Nephron (organoid): ENCODE measurements around the gene PDLIM1.

ENCODE experiments used
- H3K27ac Mint-ChIP-seq, 3 experiments: 2 replicates each; pipeline ENCODE4 v1.8.0; 2020; ENCODE audit warnings: mixed read lengths in 3 of 3, mild to moderate bottlenecking in 2 of 3, moderate library complexity in 1 of 3
- H3K27me3 Mint-ChIP-seq: 2 replicates; pipeline ENCODE4 v1.8.0; 2021; ENCODE audit warnings: low read depth, mild to moderate bottlenecking, moderate library complexity, mixed read lengths
- H3K36me3 Mint-ChIP-seq: 2 replicates; pipeline ENCODE4 v1.8.0; 2020; ENCODE audit warnings: low read depth, mixed read lengths
- H3K4me1 Mint-ChIP-seq: 2 replicates; pipeline ENCODE4 v1.8.0; 2020; ENCODE audit warnings: mixed read lengths
- H3K4me3 Mint-ChIP-seq, 3 experiments: 2 replicates each; pipeline ENCODE4 v1.8.0; 2020; ENCODE audit warnings: mild to moderate bottlenecking in 3 of 3, mixed read lengths in 3 of 3, moderate library complexity in 2 of 3
- H3K9me3 Mint-ChIP-seq: 2 replicates; pipeline ENCODE4 v1.8.0; 2020; ENCODE audit warnings: mixed read lengths
- TF ChIP-seq, protein P1 (sequence below), 3 experiments: fragments of 200-600 bp; sonication (generic); IDR thresholded peaks; one replicate each; pipeline ENCODE4 v1.5.0; 2021; ENCODE audit warnings: antibody characterized with exemption in 3 of 3; ENCODE audit not compliant: unreplicated experiment in 3 of 3

Gene PDLIM1

GRCh38 chr10:95278061-95278988, 12.5 kb downstream of the PDLIM1 start:
- no peak overlapping the region for H3K4me3 Mint-ChIP-seq
- TF ChIP-seq, protein P1, sequence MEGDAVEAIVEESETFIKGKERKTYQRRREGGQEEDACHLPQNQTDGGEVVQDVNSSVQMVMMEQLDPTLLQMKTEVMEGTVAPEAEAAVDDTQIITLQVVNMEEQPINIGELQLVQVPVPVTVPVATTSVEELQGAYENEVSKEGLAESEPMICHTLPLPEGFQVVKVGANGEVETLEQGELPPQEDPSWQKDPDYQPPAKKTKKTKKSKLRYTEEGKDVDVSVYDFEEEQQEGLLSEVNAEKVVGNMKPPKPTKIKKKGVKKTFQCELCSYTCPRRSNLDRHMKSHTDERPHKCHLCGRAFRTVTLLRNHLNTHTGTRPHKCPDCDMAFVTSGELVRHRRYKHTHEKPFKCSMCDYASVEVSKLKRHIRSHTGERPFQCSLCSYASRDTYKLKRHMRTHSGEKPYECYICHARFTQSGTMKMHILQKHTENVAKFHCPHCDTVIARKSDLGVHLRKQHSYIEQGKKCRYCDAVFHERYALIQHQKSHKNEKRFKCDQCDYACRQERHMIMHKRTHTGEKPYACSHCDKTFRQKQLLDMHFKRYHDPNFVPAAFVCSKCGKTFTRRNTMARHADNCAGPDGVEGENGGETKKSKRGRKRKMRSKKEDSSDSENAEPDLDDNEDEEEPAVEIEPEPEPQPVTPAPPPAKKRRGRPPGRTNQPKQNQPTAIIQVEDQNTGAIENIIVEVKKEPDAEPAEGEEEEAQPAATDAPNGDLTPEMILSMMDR (IDR thresholded peaks at IDR 0.05; ENCODE audit: unreplicated experiment in 3 of 3), result no peak
- no peaks in the 10 kb centered on the region for H3K9me3 Mint-ChIP-seq
- peaks cover 20% of the 10 kb centered on the region for H3K4me1 Mint-ChIP-seq
- no peaks in the 10 kb centered on the region for H3K36me3 Mint-ChIP-seq
- H3K27ac Mint-ChIP-seq, result no peak overlapping the region
- peaks cover 3% of the 10 kb centered on the region for H3K27me3 Mint-ChIP-seq

GRCh38 chr10:95277614-95278013, 13.2 kb downstream of the PDLIM1 start:
- Mint-ChIP-seq H3K27me3 (peaks cover 3% of the 10 kb centered on the region), H3K4me1 (peaks cover 20% of the 10 kb centered on the region), H3K4me3 (no peak overlapping the region), H3K27ac (no peak overlapping the region), H3K36me3 (no peaks in the 10 kb centered on the region), H3K9me3 (no peaks in the 10 kb centered on the region)
- TF ChIP-seq, protein P1 (IDR thresholded peaks at IDR 0.05; ENCODE audit: unreplicated experiment in 3 of 3), result no peak

DNA sequence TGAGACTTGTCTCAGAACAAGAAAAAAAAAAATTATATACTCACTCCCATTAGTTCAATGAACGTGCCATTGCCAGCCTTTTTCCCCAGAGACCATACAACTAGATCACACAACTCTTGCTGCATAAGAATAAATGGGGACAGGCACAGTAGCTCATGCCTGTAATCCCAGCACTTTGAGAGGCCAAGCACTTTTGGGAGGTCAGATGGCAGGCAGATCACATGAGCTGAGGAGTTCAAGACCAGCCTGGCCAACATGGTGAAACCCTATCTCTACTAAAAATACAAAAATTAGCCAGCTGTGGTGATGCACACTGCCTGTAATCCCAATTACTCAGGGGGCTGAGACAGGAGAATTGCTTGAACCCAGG, 13.6 kb downstream of the PDLIM1 start:
- TF ChIP-seq, protein P1 (IDR thresholded peaks at IDR 0.05; ENCODE audit: unreplicated experiment in 3 of 3), result no peak
- H3K9me3 Mint-ChIP-seq, result no peaks in the 10 kb centered on the region
- no peaks in the 10 kb centered on the region for H3K36me3 Mint-ChIP-seq
- peaks cover 19% of the 10 kb centered on the region for H3K4me1 Mint-ChIP-seq
- H3K27ac Mint-ChIP-seq, result no peak overlapping the region
- peaks cover 3% of the 10 kb centered on the region for H3K27me3 Mint-ChIP-seq
- no peak overlapping the region for H3K4me3 Mint-ChIP-seq

- Mint-ChIP-seq H3K4me3 (no peak overlapping the region), H3K4me1 (peaks cover 13% of the 10 kb centered on the region), H3K9me3 (no peaks in the 10 kb centered on the region), H3K27ac (no peak overlapping the region), H3K27me3 (peaks cover 3% of the 10 kb centered on the region), H3K36me3 (no peaks in the 10 kb centered on the region)
- TF ChIP-seq, protein P1 (IDR thresholded peaks at IDR 0.05; ENCODE audit: unreplicated experiment in 3 of 3), result no peak
Observed at GRCh38 chr10:95276367-95277200, 14.2 kb downstream of the PDLIM1 start.

DNA sequence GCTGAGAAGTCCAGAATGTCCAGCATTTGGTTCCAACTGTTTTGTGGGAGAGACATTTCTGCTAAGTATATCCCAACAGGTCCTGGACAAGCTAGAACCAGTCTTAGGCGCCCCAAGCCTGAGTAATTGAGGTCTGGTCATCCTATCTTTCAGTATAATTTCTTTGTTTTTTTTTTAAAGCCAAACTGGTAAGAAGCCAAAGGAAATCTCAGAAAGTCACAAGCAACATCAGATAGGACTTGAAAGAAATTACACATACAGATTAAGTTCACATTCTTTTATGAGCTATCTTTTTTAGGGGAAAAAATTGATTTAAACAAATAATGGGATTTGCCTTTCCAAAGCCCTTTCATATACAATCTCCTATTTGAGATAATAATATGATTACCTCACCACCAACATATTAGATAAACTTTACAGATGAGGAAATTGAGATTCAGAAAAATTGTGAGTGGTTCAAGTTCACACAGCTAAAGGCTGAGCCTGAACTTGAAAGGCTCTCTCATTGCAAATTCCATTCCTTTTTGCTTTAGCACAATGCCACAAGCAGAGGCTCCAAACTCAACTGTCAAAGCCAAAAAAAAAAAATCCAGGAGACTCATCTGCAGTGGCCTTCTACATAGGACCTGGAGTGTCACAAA, 15.0 kb downstream of the PDLIM1 start:
- Mint-ChIP-seq H3K4me1 (peaks cover 12% of the 10 kb centered on the region), H3K27ac (no peak overlapping the region), H3K9me3 (no peaks in the 10 kb centered on the region), H3K4me3 (no peak overlapping the region), H3K36me3 (no peaks in the 10 kb centered on the region), H3K27me3 (peaks cover 3% of the 10 kb centered on the region)
- TF ChIP-seq, protein P1 (IDR thresholded peaks at IDR 0.05; ENCODE audit: unreplicated experiment in 3 of 3), result no peak
